Heart right ventricle (tissue), 16 donors: Measurements from ENCODE around the gene WDCP. TPM values are rescaled to one million over a fixed set of nuclear protein-coding genes. Genes with fewer than 3 reads are reported as not detected.
A peak's percentile ranks its signal among the peaks of the same experiment; 100 is the strongest.
"Not testable (repeated sequence)": the region's sequence is repeated elsewhere in the genome, so short reads cannot be mapped to it uniquely, and the experiment has no call there.

Experiments
- ATAC-seq, 8 donors: fragments of 200-7000 bp; cut with Tn5 transposase; one replicate each; pipeline ENCODE4 v1.9.1; 2020; ENCODE audit warnings: mild to moderate bottlenecking in 8 of 8, moderate library complexity in 8 of 8, moderate number of reproducible peaks in 1 of 8
- DNase-seq, 2 donors: peaks; one replicate each; pipeline ENCODE4 v3.0.0-alpha.2; 2020
- H3K27ac ChIP-seq, 10 donors: fragments of 200-600 bp; sonication (generic) in 2 of 10; one replicate each; pipeline versions ENCODE4 v1.5.0 to v1.8.0; 2020 to 2022; ENCODE audit warnings: mild to moderate bottlenecking in 3 of 10
- H3K27me3 ChIP-seq, 7 donors: fragments of 200-600 bp; one replicate each; pipeline ENCODE4 v1.8.0; 2021 to 2022; ENCODE audit warnings: mild to moderate bottlenecking in 2 of 7
- H3K36me3 ChIP-seq, 9 donors: fragments of 200-600 bp; sonication (generic) in 1 of 9; one replicate each; pipeline versions ENCODE4 v1.5.0 to v1.8.0; 2020 to 2022; ENCODE audit warnings: mild to moderate bottlenecking in 2 of 9
- H3K4me1 ChIP-seq, 9 donors: fragments of 200-600 bp; sonication (generic) in 1 of 9; one replicate each; pipeline versions ENCODE4 v1.5.0 to v1.8.0; 2020 to 2022; ENCODE audit warnings: mild to moderate bottlenecking in 4 of 9
- H3K4me3 ChIP-seq, 10 donors: fragments of 200-600 bp; sonication (generic) in 2 of 10; one replicate each; pipeline versions ENCODE4 v1.5.0 to v1.8.0; 2020 to 2022; ENCODE audit warnings: mild to moderate bottlenecking in 7 of 10, moderate library complexity in 2 of 10
- H3K9me3 ChIP-seq, 11 donors: fragments of 200-600 bp in 10 of 11; sonication (generic) in 2 of 11; one replicate each; pipeline versions ENCODE4 v1.5.0 to v1.8.0; 2013 to 2022; ENCODE audit warnings: mild to moderate bottlenecking in 2 of 11, control low read depth in 1 of 11, moderate library complexity in 1 of 11
- WGBS, 2 donors: extraction: QIAGEN DNeasy Blood & Tissue Kit; methylation state at CpG; one replicate each; pipeline ENCODE4 v1.1.7; 2013; ENCODE audit warnings: inconsistent platforms in 1 of 2; 5-methylcytosine and 5-hydroxymethylcytosine counted together
- intact Hi-C, 10 donors: fragments of 100-400 bp; cut with DNase I; formaldehyde crosslinking; loops; one replicate each; pipeline versions ENCODE4 v1.11.1 to v1.14.2; 2022
- polyA plus RNA-seq, 2 donors: library from polyadenylated mRNA; stranded (reverse); fragments of 200-250 nt; gene quantifications; one replicate each; pipeline ENCODE4 v1.2.3, GENCODE V29; 2013
- total RNA-seq, 10 donors: library from RNA; stranded (reverse); fragmentation: NEBNext Ultra II Directional in 3 of 10; extraction: Animal tissue kit (Norgen Biotek cat#: 25700) in 3 of 10; gene quantifications; one replicate each; pipeline versions ENCODE4 v1.2.1 to v1.2.4, GENCODE V29; 2021 to 2023
- TF ChIP-seq, protein P1 (sequence below), 9 donors: fragments of 200-600 bp; sonication (generic) in 2 of 9; IDR thresholded peaks; one replicate each; pipeline versions ENCODE4 v1.5.0 to v1.8.0; 2021 to 2022; ENCODE audit warnings: antibody characterized with exemption in 9 of 9, mild to moderate bottlenecking in 5 of 9, moderate library complexity in 1 of 9
- donor health status: Arrhythmogenic right ventricular cardiomyopathy.
- donor health status: ischemic (EF 13 %, LVEDD 7.1; RV severe dilation, severe dysfunction).
- donor health status: healthy with polysubstance abuse.
- donor health status: DM: no; HTN: yes; CAD: no.
- donor health status: DM: no; HTN: no; CAD: no.
- donor health status: ischemic (EF 25% LVEDD 6.9; RV normal size, moderate dysfunction).
- donor health status: ischemic (EF 25% LVEDD 5.7; RV mildly dilated, moderate dysfunction).
- donor health status: healthy.
- donor health status: DM: yes; HTN: yes; CAD: no.
- donor health status: Ischemic cardiomyopathy.
- donor health status: ischemic (EF 35%, LVEDD 5.7; RV mildly dilated, moderate dysfunction).
- donor health status: nonischemic (EF 11% LVEDD 7.7; RV severe dilation, severe dysfunction).
- donor health status: DM: yes; HTN: yes; CAD: no.
- donor health status: PGD.
- donor health status: ischemic (EF 29% LVEDD 5.4; RV normal size, mild dysfunction).
- donor health status: nonischemic (EF 23%, LVEDD 6.1; RV moderate dilation, normal function).

WDCP gene
- total and polyA plus RNA-seq, 12 donors, result 1.8 to 10.1 (median 6.0) TPM

DNA sequence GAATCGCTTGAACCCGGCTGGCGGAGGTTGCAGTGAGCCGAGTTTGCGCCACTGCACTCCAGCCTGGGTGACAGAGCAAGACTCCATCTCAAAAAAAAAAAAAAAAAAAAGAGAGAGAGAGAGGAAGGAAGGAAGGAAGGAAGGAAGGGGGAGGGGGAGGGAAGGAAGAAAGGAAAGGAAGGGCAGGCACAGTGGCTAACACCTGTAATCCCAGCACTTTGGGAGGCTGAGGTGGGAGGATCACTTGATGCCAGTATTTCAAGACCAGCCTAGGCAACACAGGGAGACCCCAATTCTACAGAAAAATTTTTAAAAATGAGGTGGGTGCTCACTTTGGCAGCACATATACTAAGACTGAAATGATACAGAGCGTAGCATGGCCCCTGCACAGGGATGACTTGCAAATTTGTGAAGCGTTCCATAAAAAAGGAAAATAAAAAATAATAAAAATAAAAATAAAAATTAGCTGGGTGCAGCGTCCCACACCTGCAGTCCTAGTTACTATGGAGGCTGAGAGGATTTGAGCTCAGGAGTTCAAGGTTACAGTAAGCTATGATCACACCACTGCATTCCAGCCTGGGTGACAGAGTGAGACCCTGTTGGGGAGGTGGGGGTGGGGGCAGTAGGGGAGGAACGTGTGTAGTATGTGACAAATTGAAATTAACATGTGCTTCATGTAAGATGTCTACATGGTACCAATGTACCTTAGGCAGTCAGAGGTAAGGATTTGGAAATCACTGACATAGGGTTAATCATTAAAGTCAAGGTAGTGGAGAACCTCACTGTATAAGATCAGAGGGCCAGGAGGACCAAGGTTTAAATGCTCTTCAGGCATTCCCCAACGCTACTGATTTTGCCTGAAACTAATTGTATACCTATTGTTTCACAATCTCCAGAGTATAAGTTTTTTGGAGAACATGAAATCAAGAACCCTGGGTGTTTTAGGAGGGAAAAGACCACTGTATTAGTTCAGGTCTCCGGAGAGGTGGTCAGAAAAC is 1.4 kb downstream of the WDCP start:
- no peak for ATAC-seq
- Histone ChIP-seq H3K27me3 (peaks cover 0 to 22% (median 0%) of the 10 kb centered on the region in 7 donors), H3K36me3 (no peaks in the 10 kb centered on the region), H3K9me3 (no peaks in the 10 kb centered on the region), H3K4me3 (peak overlapping the region in 6 of 10 donors; percentile 72 to 87 (median 75)), H3K27ac (no peak overlapping the region), H3K4me1 (peaks cover 0 to 38% (median 29%) of the 10 kb centered on the region in 9 donors)
- TF ChIP-seq, protein P1, sequence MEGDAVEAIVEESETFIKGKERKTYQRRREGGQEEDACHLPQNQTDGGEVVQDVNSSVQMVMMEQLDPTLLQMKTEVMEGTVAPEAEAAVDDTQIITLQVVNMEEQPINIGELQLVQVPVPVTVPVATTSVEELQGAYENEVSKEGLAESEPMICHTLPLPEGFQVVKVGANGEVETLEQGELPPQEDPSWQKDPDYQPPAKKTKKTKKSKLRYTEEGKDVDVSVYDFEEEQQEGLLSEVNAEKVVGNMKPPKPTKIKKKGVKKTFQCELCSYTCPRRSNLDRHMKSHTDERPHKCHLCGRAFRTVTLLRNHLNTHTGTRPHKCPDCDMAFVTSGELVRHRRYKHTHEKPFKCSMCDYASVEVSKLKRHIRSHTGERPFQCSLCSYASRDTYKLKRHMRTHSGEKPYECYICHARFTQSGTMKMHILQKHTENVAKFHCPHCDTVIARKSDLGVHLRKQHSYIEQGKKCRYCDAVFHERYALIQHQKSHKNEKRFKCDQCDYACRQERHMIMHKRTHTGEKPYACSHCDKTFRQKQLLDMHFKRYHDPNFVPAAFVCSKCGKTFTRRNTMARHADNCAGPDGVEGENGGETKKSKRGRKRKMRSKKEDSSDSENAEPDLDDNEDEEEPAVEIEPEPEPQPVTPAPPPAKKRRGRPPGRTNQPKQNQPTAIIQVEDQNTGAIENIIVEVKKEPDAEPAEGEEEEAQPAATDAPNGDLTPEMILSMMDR (IDR thresholded peaks at IDR 0.05), result no peak
- intact Hi-C loops, result loop anchor here in 3 of 10 donors (2.0 to 10.0 kb wide), 4 partner anchors 31 to 121 kb away; partner anchors contain the start of genes ATAD2B (in 3 of the 3), SF3B6 (in 1 of the 3) and TP53I3 (in 1 of the 3)
- WGBS, 2 donors, result 84 to 85% methylated on average over 11 of the region's 11 CpGs
- DNase-seq, result no peak

DNA sequence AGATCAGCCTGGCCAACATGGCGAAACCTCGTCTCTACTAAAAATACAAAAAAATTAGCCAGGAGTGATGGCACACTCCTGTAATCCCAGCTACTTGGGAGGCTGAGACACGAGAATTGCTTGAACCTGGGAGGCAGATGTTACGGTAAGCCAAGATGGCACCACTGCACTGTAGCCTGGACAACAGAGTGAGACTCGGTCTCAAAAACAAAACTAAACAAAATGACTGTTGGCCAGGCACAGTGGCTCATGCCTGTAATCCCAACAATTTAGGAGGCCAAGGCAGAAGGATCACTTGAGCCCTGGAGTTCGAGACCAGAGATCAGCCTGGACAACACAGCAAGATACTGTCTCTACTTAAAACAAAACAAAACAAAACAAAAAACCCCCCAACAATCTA is 4.1 kb downstream of the WDCP start:
- H3K9me3 ChIP-seq, ATAC-seq, H3K27ac ChIP-seq, H3K4me3 ChIP-seq, DNase-seq, H3K27me3 ChIP-seq: not testable (repeated sequence)
- WGBS, 2 donors, result 96% methylated on average over 6 of the region's 6 CpGs
- peaks cover 0 to 18% (median 14%) of the 10 kb centered on the region in 9 donors for H3K4me1 ChIP-seq
- peaks cover 0 to 16% (median 11%) of the 10 kb centered on the region in 9 donors for H3K36me3 ChIP-seq
- intact Hi-C loops, result loop anchor here in 1 of 10 donors (10.0 kb wide), 1 partner anchor 118 kb away; the partner anchor contains the start of gene ATAD2B

DNA sequence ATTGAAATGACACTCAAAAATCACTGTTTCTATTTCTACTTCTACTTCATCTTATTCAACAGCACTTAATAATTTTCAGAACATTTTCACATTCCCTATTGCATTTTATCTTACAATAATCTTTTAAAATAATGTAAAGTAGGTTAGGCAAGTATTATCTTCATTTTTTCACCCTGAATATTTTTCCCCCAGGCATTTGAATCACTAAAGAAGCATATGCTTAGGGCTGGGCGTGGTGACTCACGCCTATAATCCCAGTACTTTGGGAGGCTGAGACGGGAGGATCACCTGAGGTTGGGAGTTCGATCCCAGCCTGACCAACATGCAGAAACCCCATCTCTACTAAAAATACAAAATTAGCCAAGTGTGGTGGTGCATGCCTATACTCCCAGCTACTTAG is 6.7 kb downstream of the WDCP start:
- peaks cover 0 to 39% (median 28%) of the 10 kb centered on the region in 9 donors for H3K36me3 ChIP-seq
- WGBS, 2 donors, result 98 to 99% methylated on average over 4 of the region's 4 CpGs
- H3K27ac ChIP-seq, result no peak overlapping the region
- no peak for DNase-seq
- no peaks in the 10 kb centered on the region for H3K9me3 ChIP-seq
- intact Hi-C loops, result loop anchor here in 1 of 10 donors (10.0 kb wide), 1 partner anchor 116 kb away; the partner anchor contains the start of gene ATAD2B
- no peaks in the 10 kb centered on the region for H3K27me3 ChIP-seq
- H3K4me1 ChIP-seq, result peaks cover 0 to 7% (median 0%) of the 10 kb centered on the region in 9 donors
- no peak overlapping the region for H3K4me3 ChIP-seq
- ATAC-seq, result no peak
- TF ChIP-seq, protein P1 (IDR thresholded peaks at IDR 0.05), result no peak

DNA sequence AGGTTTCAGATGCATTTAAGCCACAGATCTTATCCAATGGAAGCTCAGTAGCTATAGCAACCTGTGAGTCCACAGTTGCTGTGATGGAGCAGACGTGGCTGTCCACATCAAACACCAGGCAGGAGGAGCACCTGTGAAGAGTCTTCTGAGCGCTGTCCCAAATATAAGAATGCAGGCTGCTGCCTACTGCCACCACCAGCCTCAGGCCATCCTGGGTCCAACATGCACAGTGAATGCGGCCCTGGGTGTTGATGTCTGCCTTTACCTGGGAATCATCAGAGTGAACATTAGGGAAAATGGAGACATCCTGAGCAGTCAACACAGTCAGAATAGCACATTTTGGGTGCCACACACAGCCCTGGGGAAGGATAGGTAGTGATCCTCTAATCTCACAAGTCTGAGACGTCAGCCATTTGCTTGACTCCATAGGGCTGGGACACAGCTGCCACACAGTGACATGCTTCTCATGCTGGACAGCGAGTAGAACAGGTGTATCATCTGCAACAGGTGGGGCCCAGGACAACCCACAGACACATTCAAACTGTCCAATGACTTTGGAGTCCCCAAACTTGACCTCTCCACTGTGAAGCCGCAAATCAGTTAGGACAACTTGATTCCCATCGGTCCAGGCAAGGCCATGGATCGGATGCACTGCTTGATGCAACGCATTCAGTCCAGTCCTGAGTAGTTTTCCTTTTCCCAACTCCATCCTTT is 8.2 kb downstream of the WDCP start:
- peaks cover 0 to 43% (median 28%) of the 10 kb centered on the region in 9 donors for H3K36me3 ChIP-seq

More for the DNA sequence above, 8.2 kb downstream of the WDCP start:
- no peak for ATAC-seq
- Histone ChIP-seq H3K27me3 (no peaks in the 10 kb centered on the region), H3K27ac (no peak overlapping the region), H3K4me3 (no peak overlapping the region), H3K9me3 (no peaks in the 10 kb centered on the region), H3K4me1 (peaks cover 0 to 6% (median 0%) of the 10 kb centered on the region in 9 donors)
- WGBS, 2 donors, result 91 to 96% methylated on average over 9 of the region's 9 CpGs
- intact Hi-C loops, result no loop called here
- TF ChIP-seq, protein P1 (IDR thresholded peaks at IDR 0.05), result no peak
- DNase-seq, result no peak
